Hematopoietic multipotent progenitor cell treated with erythropoietin and hydrocortisone succinate and interleukin-3 and kit ligand, for 6 days (in vitro differentiated cells): Measurements from ENCODE around the gene SLC25A11.

Experiments used
- DNase-seq: peaks from one replicate; pipeline ENCODE4 v3.0.0-alpha.2; 2015

The SLC25A11 gene

DNA sequence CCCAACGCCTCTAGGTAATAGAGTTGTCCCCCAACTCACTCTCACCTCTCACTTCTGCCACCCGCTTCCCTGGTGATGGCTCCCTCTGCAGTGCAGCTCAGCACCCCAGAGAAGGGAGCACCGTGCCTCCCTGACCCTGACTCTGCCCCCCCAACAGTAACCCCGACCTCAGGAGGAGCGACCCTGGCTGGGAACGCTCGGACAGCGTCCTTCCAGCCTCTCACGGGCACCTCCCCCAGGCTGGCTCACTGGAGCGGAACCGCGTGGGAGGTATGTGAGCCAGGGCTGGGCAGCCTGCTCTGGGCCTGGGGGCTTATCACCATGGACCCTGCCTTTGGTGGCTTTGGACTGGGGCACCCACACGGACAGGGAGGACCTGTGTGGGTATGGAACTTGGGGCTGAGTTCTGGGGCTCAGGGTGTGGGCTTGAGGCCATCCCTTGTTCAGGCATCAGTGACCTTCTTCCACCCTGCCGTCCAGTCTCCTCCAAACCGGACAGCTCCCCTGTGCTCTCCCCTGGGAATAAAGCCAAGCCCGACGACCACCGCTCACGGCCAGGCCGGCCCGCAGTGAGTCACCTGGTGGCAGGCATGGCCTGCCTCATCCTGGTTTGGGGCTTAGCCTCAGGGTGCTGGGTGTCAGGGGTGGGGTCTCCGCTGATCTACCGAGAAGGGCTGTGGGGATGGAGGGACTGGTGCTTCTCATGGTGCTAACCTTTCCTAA is 47.2 kb downstream of the SLC25A11 start:
- no peak for DNase-seq

DNA sequence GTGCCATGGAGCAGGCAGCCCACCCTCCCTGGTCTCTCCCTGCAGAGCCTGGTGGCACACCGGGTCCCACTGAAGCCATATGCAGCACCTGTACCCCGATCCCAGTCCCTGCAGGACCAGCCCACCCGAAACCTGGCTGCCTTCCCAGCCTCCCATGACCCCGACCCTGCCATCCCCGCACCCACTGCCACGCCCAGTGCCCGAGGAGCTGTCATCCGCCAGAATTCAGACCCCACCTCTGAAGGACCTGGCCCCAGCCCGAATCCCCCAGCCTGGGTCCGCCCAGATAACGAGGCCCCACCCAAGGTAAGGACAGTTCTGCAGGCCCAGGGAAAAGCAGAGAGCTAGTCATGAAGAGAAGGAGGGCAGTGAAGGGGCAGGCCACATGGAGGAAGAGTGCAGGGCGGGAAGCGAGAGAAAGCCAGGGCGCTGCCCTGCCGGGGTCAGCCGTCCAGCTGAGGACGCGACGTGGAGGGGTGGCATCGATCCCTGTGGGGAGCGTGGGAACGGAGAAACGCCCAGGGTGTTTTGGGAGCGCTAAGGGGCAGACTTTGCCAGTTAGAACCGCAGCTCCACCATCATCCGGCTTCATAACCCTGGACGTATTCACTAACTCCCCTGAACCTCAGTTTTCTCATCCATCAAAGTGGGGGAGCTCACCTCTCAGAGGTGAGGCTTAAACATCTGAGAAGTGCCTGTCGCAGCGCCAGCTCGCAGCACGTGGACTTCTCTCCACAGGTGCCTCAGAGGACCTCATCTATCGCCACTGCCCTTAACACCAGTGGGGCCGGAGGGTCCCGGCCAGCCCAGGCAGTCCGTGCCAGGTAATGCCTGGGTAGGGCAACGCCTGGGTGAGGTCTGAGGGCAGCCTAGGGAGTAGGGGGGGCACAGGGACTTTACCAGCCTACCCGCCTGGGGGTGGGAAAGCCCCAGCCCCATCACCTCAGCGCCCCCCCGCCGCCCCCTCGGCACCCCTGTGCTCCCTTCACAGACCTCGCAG is 48.1 kb downstream of the SLC25A11 start:
- DNase-seq = peak; percentile 70

GRCh38 chr17:4887581-4887980 is 52.3 kb downstream of the SLC25A11 start:
- DNase-seq = no peak
